ENCODE measurements around the gene ABHD17B. TPM values are rescaled to one million over a fixed set of nuclear protein-coding genes. Genes with fewer than 3 reads are reported as not detected.

Gene ABHD17B
- polyA plus RNA-seq, 2 of the 4 experiments (the other 2 are of a cell fraction) = 16.6 to 25.3 TPM

DNA sequence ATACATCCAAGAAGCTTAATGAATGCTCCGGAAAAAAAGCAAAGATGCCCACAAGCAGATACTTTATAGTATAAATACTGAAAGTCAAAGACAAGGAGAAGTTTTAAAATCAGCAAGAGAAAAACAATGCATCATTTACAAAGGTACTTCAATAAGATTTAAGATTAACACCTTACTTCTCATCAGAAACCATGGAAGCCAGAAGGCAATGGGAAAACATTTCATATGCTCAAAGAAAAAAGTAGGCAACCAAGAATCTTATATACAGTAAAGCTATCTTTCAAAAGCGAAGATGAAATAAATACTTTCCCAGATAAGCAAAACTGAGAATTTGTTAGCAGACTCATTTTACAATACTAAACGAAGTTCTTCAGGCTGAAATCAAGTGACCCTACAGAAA is 51.1 kb downstream of the ABHD17B start:
- CTCF ChIA-PET = no interaction called here

DNA sequence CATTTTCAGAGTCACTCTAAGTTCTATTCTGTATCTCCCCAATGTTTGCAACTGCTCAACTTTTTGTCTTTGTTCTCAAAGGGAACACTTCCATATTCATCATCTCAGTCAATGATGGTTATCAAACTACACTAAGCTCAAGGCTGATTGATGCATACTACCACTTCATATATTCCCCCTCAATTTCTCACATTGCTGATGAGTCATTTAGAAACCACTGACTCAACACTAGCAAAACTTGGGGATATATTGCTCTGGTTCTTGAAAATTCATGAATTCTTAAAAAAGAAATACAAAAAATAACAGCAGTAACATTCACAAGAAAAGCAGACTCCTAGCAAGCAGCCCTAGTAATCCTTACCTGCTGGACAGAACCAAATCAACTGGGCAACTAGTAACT is 52.2 kb downstream of the ABHD17B start:
- H3K4me1 ChIP-seq = no peaks in the 10 kb centered on the region
- ATAC-seq (no peak), FAIRE-seq (no peak)

More for the DNA sequence above, 51.1 kb downstream of the ABHD17B start:
- ATAC-seq (no peak), DNase-seq (ENCODE audit: low read depth in 1 of 2, low spot score in 1 of 2) (peak in 1 of 2 experiments; percentile 10), FAIRE-seq (no peak)
- POLR2A ChIA-PET = no interaction called here
- WGBS (ENCODE audit: missing lambda C conversion rate) = 95% methylated on average over 3 of the region's 3 CpGs
- Histone ChIP-seq H3K9me3 (peaks cover 30% of the 10 kb centered on the region), H3K4me2 (no peak overlapping the region), H3K4me1 (no peaks in the 10 kb centered on the region), H3K4me3 (no peak overlapping the region), H3K27ac (no peak overlapping the region)
- TF ChIP-seq EP300 (IDR thresholded peaks at IDR 0.05) (no peak), USF2 (IDR thresholded peaks at IDR 0.05) (no peak), RFX5 (IDR thresholded peaks at IDR 0.05) (no peak), FOSB (CRISPR knock-in tag; IDR thresholded peaks at IDR 0.05) (no peak)

GRCh38 chr9:71858102-71858798 is 52.7 kb downstream of the ABHD17B start:
- WGBS (ENCODE audit: missing lambda C conversion rate) = 71% methylated on average over 2 of the region's 2 CpGs
- ChIA-PET POLR2A (no interaction called here), CTCF (interaction anchor here (1.5 kb wide), 1 partner anchor 9 kb away, joined by 3 read pairs; no protein-coding TSS in a partner anchor)
- no peak overlapping the region for H3K4me3 ChIP-seq
- DNase-seq (ENCODE audit: low read depth in 1 of 2, low spot score in 1 of 2) (no peak), ATAC-seq (no peak), FAIRE-seq (no peak)
- TF ChIP-seq ZC3H11A (IDR thresholded peaks at IDR 0.05) (no peak), FOXS1 (CRISPR knock-in tag; IDR thresholded peaks at IDR 0.05) (no peak), FOSB (CRISPR knock-in tag; IDR thresholded peaks at IDR 0.05) (no peak), EHF (CRISPR knock-in tag; IDR thresholded peaks at IDR 0.05) (no peak), GATA3 (IDR thresholded peaks at IDR 0.05; ENCODE audit: borderline replicate concordance) (no peak), SMC3 (IDR thresholded peaks at IDR 0.05) (no peak), MAFK (IDR thresholded peaks at IDR 0.05; ENCODE audit: partially characterized antibody) (no peak), RNF2 (IDR thresholded peaks at IDR 0.05; ENCODE audit: borderline replicate concordance, low read depth) (no peak)
- TF ChIP-seq, protein P1, sequence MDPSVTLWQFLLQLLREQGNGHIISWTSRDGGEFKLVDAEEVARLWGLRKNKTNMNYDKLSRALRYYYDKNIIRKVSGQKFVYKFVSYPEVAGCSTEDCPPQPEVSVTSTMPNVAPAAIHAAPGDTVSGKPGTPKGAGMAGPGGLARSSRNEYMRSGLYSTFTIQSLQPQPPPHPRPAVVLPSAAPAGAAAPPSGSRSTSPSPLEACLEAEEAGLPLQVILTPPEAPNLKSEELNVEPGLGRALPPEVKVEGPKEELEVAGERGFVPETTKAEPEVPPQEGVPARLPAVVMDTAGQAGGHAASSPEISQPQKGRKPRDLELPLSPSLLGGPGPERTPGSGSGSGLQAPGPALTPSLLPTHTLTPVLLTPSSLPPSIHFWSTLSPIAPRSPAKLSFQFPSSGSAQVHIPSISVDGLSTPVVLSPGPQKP (IDR thresholded peaks at IDR 0.05; ENCODE audit: low read depth, low read length) = no peak
- H3K27ac ChIP-seq = no peak overlapping the region
- no peaks in the 10 kb centered on the region for H3K4me1 ChIP-seq
- peaks cover 30% of the 10 kb centered on the region for H3K9me3 ChIP-seq
- no peak overlapping the region for H3K4me2 ChIP-seq

More for the DNA sequence above, 52.2 kb downstream of the ABHD17B start:
- Histone ChIP-seq H3K4me2 (no peak overlapping the region), H3K9me3 (peaks cover 30% of the 10 kb centered on the region), H3K27ac (no peak overlapping the region), H3K4me3 (no peak overlapping the region)
- DNase-seq (ENCODE audit: low read depth in 1 of 2, low spot score in 1 of 2) = no peak
- TF ChIP-seq NFE2L2 (conservative IDR thresholded peaks at IDR 0.05; ENCODE audit: low read length) = no peak
- TF ChIP-seq RARB (CRISPR knock-in tag; IDR thresholded peaks at IDR 0.05) = no peak
- TF ChIP-seq, protein P1 (IDR thresholded peaks at IDR 0.05; ENCODE audit: low read depth, low read length) = no peak
- TF ChIP-seq RFX5 (IDR thresholded peaks at IDR 0.05) = no peak
- ChIA-PET POLR2A (no interaction called here), CTCF (no interaction called here)

GRCh38 chr9:71857159-71857558 is 53.8 kb downstream of the ABHD17B start:
- H3K4me1 ChIP-seq = no peaks in the 10 kb centered on the region
- ATAC-seq (no peak), DNase-seq (ENCODE audit: low read depth in 1 of 2, low spot score in 1 of 2) (no peak), FAIRE-seq (no peak)
- H3K4me2 ChIP-seq = no peak overlapping the region
- CTCF ChIA-PET = interaction anchor here (1.5 kb wide), 1 partner anchor 8 kb away, joined by 3 read pairs; no protein-coding TSS in a partner anchor
- POLR2A ChIA-PET = no interaction called here
- H3K9me3 ChIP-seq = peaks cover 30% of the 10 kb centered on the region
- TF ChIP-seq ZFP36 (IDR thresholded peaks at IDR 0.05; ENCODE audit: borderline replicate concordance, partially characterized antibody) (no peak), EHF (CRISPR knock-in tag; IDR thresholded peaks at IDR 0.05) (no peak), HMGXB4 (CRISPR knock-in tag; IDR thresholded peaks at IDR 0.05; ENCODE audit: borderline replicate concordance) (no peak), EP300 (IDR thresholded peaks at IDR 0.05) (no peak)
- H3K4me3 ChIP-seq = no peak overlapping the region
- no peak overlapping the region for H3K27ac ChIP-seq

All from A549 (cell line).